Small intestine (tissue), 7 donors: ENCODE measurements around the gene RASAL1. TPM values are rescaled to one million over a fixed set of nuclear protein-coding genes. Genes with fewer than 3 reads are reported as not detected.

Experiments used
- DNase-seq, 2 donors: peaks; one replicate each; pipeline versions ENCODE4 v3.0.0 to v3.0.0-alpha.2; 2013
- FAIRE-seq: peaks from 2 replicates; lab custom pipeline; 2012; peaks lifted over from hg19 to GRCh38; lab: Jason Lieb, UNC
- H3K27ac ChIP-seq, 3 donors: one replicate each; pipeline ENCODE4 v1.5.1; 2013; ENCODE audit warnings: low read length in 2 of 3, mild to moderate bottlenecking in 2 of 3, control low read depth in 1 of 3, inconsistent platforms in 1 of 3, low read depth in 1 of 3, moderate library complexity in 1 of 3
- H3K27me3 ChIP-seq, 3 donors: one replicate each; pipeline ENCODE4 v1.6.1; 2013; ENCODE audit warnings: low read length in 3 of 3, inconsistent platforms in 1 of 3; ENCODE audit not compliant: control insufficient read depth in 3 of 3, insufficient read depth in 3 of 3
- H3K36me3 ChIP-seq, 3 donors: one replicate each; pipeline ENCODE4 v1.6.1; 2013; ENCODE audit warnings: low read length in 3 of 3, inconsistent platforms in 1 of 3, low read depth in 1 of 3, mild to moderate bottlenecking in 1 of 3, moderate library complexity in 1 of 3; ENCODE audit not compliant: control insufficient read depth in 3 of 3, insufficient read depth in 2 of 3
- H3K4me1 ChIP-seq, 3 donors: one replicate each; pipeline ENCODE4 v1.6.1; 2013; ENCODE audit warnings: low read length in 2 of 3, inconsistent platforms in 1 of 3, low read depth in 1 of 3, mild to moderate bottlenecking in 1 of 3, moderate library complexity in 1 of 3; ENCODE audit not compliant: control insufficient read depth in 3 of 3, insufficient read depth in 2 of 3
- H3K4me3 ChIP-seq, 3 donors: one replicate each; pipeline ENCODE4 v1.5.1; 2013; ENCODE audit warnings: low read length in 3 of 3, control low read depth in 1 of 3, inconsistent platforms in 1 of 3, low read depth in 1 of 3, mild to moderate bottlenecking in 1 of 3, moderate library complexity in 1 of 3
- H3K9me3 ChIP-seq, 2 donors: one replicate each; pipeline ENCODE4 v1.6.1; 2013; ENCODE audit warnings: low read depth in 1 of 2, low read length in 1 of 2; ENCODE audit not compliant: control insufficient read depth in 2 of 2, insufficient read depth in 1 of 2
- WGBS, 3 donors: extraction: QIAGEN DNeasy Blood & Tissue Kit; methylation state at CpG; one replicate each; pipeline ENCODE4 v1.1.7; 2013; 5-methylcytosine and 5-hydroxymethylcytosine counted together
- polyA plus RNA-seq, 4 donors: library from polyadenylated mRNA; stranded (reverse) in 3 of 4; unstranded in 1 of 4; fragments of 200-250 nt in 3 of 4; fragments of 120-200 nt in 1 of 4; gene quantifications; one replicate each; pipeline versions ENCODE4 v1.2.1 to v1.2.3, GENCODE V29; 2013
- donor health status: healthy with polysubstance abuse.
- donor health status: control.
- donor health status: control.
- donor health status: Bipolar disorder and iron deficiency.
- donor health status: healthy.

RASAL1 gene
- polyA plus RNA-seq, 4 donors, result 0.16 to 0.81 (median 0.55) TPM; not detected in 1

GRCh38 chr12:113174461-113175384 is 39.2 kb upstream of the RASAL1 start:
- Histone ChIP-seq H3K9me3 (peaks cover 0 to 3% of the 10 kb centered on the region in 2 donors), H3K27ac (no peak overlapping the region), H3K4me3 (no peak overlapping the region), H3K4me1 (peaks cover 0 to 5% (median 0%) of the 10 kb centered on the region in 3 donors), H3K27me3 (no peaks in the 10 kb centered on the region), H3K36me3 (peaks cover 33 to 85% (median 39%) of the 10 kb centered on the region in 3 donors)
- 52 to 57% (median 56%) methylated on average over 26 to 32 of the region's 32 CpGs for WGBS, 3 donors
- peak; percentile 53 to 71 for DNase-seq
- no peak for FAIRE-seq

GRCh38 chr12:113173081-113173698 is 37.6 kb upstream of the RASAL1 start:
- DNase-seq, result peak in 1 of 2 donors; percentile 45
- Histone ChIP-seq H3K9me3 (peaks cover 0 to 3% of the 10 kb centered on the region in 2 donors), H3K4me1 (peaks cover 0 to 5% (median 0%) of the 10 kb centered on the region in 3 donors), H3K4me3 (no peak overlapping the region), H3K27ac (no peak overlapping the region), H3K27me3 (no peaks in the 10 kb centered on the region), H3K36me3 (peaks cover 27 to 86% (median 36%) of the 10 kb centered on the region in 3 donors)
- no peak for FAIRE-seq
- WGBS, 3 donors, result 71 to 82% (median 78%) methylated on average over 7 of the region's 7 CpGs

GRCh38 chr12:113172185-113172584 is 36.6 kb upstream of the RASAL1 start:
- no peak overlapping the region for H3K4me3 ChIP-seq
- H3K27me3 ChIP-seq, result no peaks in the 10 kb centered on the region
- no peak for FAIRE-seq
- H3K36me3 ChIP-seq, result peaks cover 26 to 89% (median 30%) of the 10 kb centered on the region in 3 donors
- H3K4me1 ChIP-seq, result peaks cover 0 to 5% (median 0%) of the 10 kb centered on the region in 3 donors
- DNase-seq, result no peak
- peaks cover 0 to 2% of the 10 kb centered on the region in 2 donors for H3K9me3 ChIP-seq
- 95 to 98% (median 97%) methylated on average over 20 of the region's 20 CpGs for WGBS, 3 donors
- no peak overlapping the region for H3K27ac ChIP-seq

- H3K27me3 ChIP-seq, result no peaks in the 10 kb centered on the region
- H3K4me1 ChIP-seq, result peaks cover 0 to 5% (median 0%) of the 10 kb centered on the region in 3 donors
- peaks cover 26 to 85% (median 26%) of the 10 kb centered on the region in 3 donors for H3K36me3 ChIP-seq
- 94 to 98% (median 96%) methylated on average over 9 of the region's 9 CpGs for WGBS, 3 donors
- no peak for DNase-seq
- no peaks in the 10 kb centered on the region for H3K9me3 ChIP-seq
- no peak overlapping the region for H3K27ac ChIP-seq
- no peak for FAIRE-seq
- H3K4me3 ChIP-seq, result no peak overlapping the region
Observed at GRCh38 chr12:113171543-113171942, 36.0 kb upstream of the RASAL1 start.

GRCh38 chr12:113170926-113171325 is 35.4 kb upstream of the RASAL1 start:
- FAIRE-seq (no peak), DNase-seq (no peak)
- Histone ChIP-seq H3K9me3 (no peaks in the 10 kb centered on the region), H3K4me3 (no peak overlapping the region), H3K36me3 (peaks cover 26 to 85% (median 30%) of the 10 kb centered on the region in 3 donors), H3K27ac (no peak overlapping the region), H3K4me1 (peaks cover 0 to 5% (median 0%) of the 10 kb centered on the region in 3 donors), H3K27me3 (no peaks in the 10 kb centered on the region)
- 84 to 98% (median 97%) methylated on average over 4 of the region's 4 CpGs for WGBS, 3 donors

GRCh38 chr12:113170457-113170856 is 34.9 kb upstream of the RASAL1 start:
- FAIRE-seq (no peak), DNase-seq (no peak)
- H3K27me3 ChIP-seq, result no peaks in the 10 kb centered on the region
- no peak overlapping the region for H3K27ac ChIP-seq
- 84 to 96% (median 93%) methylated on average over 5 of the region's 5 CpGs for WGBS, 3 donors
- H3K36me3 ChIP-seq, result peaks cover 29 to 90% (median 30%) of the 10 kb centered on the region in 3 donors
- no peaks in the 10 kb centered on the region for H3K9me3 ChIP-seq
- peaks cover 0 to 5% (median 0%) of the 10 kb centered on the region in 3 donors for H3K4me1 ChIP-seq
- no peak overlapping the region for H3K4me3 ChIP-seq

GRCh38 chr12:113169697-113170096 is 34.1 kb upstream of the RASAL1 start:
- Histone ChIP-seq H3K36me3 (peaks cover 30 to 91% (median 34%) of the 10 kb centered on the region in 3 donors), H3K4me3 (no peak overlapping the region), H3K27ac (no peak overlapping the region), H3K9me3 (no peaks in the 10 kb centered on the region), H3K4me1 (peaks cover 0 to 5% (median 0%) of the 10 kb centered on the region in 3 donors), H3K27me3 (no peaks in the 10 kb centered on the region)
- WGBS, 3 donors, result 93 to 97% (median 96%) methylated on average over 13 of the region's 13 CpGs
- FAIRE-seq (no peak), DNase-seq (no peak)

- H3K27ac ChIP-seq, result no peak overlapping the region
- no peaks in the 10 kb centered on the region for H3K9me3 ChIP-seq
- peaks cover 32 to 91% (median 35%) of the 10 kb centered on the region in 3 donors for H3K36me3 ChIP-seq
- peaks cover 0 to 2% (median 0%) of the 10 kb centered on the region in 3 donors for H3K4me1 ChIP-seq
- H3K4me3 ChIP-seq, result no peak overlapping the region
- WGBS, 3 donors, result 93 to 99% (median 95%) methylated on average over 9 to 10 of the region's 10 CpGs
- DNase-seq (no peak), FAIRE-seq (no peak)
- no peaks in the 10 kb centered on the region for H3K27me3 ChIP-seq
Observed at GRCh38 chr12:113167868-113168267, 32.3 kb upstream of the RASAL1 start.
